HCEC 1CT (cell line): ENCODE data around the gene CDKAL1.

ENCODE experiments used
- DNase-seq: peaks from one replicate; pipeline ENCODE4 v3.0.0-alpha.2; 2017

The CDKAL1 gene

DNA sequence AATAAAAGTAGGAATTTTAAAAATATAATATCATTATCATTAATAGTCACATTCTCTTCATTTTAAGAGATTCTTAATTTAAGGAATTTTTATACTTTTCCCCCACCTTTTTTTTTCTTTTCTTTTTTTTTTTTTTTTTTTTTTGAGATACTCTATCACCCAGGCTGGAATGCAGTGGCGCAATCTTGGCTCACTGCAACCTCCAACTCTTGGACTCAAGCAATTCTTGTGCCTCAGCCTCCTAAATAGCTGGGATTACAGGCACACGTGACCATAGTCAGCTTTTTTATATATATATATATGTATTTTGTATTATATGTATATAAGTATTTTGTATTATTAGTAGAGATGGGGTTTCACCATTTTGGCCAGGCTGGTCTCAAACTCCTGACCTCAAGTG is 457.7 kb downstream of the CDKAL1 start:
- DNase-seq: no peak

DNA sequence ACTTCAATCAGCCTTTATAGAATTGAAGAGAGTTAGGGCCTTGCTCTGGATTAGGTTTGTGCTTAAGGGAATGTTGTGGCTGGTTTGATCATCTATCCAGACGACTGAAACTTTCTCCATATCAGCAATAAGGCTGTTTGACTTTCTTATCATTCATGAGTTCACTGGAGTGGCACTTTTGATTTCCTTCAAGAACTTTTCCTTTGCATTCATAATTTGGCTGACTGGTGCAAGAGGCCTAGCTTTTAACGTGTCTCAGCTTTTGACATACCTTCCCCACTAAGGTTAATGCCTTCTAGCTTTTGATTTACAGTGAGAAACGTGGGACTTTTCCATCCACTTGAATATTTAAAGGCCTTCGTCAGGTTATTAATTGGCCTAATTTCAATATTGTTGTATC is 461.8 kb downstream of the CDKAL1 start:
- DNase-seq: no peak

DNA sequence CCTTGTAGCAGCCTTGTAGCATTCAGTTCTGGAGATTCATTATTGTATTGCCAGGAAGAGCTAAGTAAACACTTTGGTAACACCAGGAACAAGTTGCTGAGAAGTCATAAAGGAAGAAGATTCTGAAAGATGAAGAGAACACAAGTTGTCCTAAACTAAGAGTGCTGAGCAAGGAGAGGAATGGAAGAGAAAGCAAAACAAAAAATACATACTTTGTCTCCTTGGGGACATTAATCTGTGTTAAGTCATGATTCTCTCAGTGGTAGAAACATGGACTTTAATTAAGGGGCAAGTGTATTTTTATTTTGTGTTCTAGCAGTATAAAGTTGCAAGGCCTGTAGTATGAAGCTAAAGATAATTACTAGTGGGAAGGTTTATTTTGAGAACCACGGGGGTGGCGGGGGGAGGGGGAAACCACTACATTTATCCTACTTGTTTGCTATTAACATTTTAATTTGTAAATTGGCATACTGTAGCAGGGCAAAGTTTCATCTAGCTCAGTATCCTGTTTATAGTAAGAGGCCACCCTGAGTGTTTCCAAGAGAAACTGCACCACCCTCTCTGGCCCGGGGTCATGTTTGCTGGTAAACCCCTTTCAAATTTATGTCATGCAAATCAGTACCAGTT is 463.0 kb downstream of the CDKAL1 start:
- DNase-seq: no peak

DNA sequence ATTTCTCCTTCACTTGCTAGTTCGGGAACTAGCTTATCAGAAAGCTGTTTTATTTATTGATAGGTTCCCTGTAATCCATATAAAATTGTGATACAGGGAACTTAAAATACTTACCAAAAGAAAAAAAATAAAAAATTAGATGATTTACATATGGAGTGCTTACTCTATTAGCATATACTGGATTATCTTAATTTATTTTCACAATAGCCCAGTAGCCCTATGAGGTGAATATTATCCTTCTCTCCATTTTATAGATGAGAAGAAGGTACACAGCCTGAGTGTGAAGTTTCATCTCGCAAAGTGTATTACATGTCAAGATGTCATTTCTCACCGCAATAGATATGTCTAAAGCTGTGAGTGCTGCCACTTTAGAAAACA is 463.5 kb downstream of the CDKAL1 start:
- no peak for DNase-seq

DNA sequence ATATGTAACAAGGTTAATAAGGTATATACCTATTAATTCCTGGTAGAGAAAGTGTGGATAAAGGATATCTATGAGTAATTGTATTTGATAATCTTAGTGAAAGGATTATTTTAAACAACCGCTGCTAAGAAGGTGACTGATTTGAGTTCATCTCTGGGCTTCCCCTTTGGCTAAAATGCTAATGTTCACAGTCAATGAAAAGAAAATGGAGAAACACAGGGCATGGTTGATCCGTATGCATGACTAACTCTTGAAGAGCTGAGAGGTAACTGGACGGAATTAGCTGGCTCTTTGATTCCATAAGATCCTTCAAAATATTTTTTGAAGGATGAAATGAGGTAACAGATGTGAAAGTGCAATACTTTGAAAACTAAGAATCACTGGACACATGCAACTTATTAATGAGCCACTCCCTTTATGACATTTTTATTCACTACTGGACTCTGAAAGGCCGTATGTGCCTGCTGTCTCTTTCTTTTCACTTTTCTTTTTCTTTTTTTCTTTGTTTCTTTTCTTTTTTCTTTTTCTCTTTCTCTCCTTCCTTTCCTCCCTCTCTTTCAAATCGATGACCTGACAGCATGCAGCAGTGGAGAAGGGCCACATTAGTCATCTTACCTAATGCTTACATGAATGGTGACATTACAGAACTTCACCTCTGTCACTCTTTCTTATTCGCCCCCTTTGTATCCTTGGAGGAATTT is 464.6 kb downstream of the CDKAL1 start:
- no peak for DNase-seq

DNA sequence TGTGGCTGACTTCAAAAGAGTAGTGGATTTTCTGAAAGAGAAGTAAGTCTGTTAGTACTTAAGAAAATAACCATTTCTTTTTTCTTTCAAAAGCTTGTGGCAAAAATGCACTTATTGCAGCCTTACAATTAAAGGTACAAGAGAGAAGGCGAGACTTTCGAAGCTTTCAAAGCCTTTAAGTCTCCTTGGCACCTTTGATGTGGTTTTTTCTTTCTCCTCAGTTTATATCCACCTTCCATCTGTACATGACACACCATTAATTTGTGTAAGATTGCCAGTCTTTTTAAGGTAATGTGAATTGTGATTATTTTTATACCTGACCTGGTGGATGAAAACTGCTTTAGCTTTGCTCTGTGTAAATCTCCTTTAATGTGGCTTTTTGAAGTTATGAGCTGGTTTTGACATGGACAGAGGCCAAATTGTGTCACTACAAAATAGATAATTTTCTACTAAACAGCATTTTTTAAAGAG is 466.1 kb downstream of the CDKAL1 start:
- no peak for DNase-seq

DNA sequence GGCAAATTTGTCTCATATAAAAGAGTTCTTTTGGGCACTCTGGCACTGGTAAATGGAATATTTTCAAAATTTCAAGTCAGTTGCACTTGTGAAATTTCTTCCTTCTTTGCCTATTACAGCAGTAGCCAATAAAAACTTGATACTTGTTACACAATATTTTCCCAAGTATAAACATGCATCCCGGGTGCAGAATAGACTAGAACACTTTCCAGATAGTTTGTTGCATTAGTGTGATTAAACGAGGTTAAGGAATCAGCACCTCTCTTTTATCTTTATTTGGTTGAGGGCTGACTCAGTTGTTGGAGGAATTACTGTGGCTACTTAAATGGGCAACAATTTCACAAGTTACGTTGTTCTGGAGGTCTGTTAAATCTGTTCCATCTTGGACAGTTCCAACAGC is 467.5 kb downstream of the CDKAL1 start:
- peak; percentile 20 for DNase-seq

DNA sequence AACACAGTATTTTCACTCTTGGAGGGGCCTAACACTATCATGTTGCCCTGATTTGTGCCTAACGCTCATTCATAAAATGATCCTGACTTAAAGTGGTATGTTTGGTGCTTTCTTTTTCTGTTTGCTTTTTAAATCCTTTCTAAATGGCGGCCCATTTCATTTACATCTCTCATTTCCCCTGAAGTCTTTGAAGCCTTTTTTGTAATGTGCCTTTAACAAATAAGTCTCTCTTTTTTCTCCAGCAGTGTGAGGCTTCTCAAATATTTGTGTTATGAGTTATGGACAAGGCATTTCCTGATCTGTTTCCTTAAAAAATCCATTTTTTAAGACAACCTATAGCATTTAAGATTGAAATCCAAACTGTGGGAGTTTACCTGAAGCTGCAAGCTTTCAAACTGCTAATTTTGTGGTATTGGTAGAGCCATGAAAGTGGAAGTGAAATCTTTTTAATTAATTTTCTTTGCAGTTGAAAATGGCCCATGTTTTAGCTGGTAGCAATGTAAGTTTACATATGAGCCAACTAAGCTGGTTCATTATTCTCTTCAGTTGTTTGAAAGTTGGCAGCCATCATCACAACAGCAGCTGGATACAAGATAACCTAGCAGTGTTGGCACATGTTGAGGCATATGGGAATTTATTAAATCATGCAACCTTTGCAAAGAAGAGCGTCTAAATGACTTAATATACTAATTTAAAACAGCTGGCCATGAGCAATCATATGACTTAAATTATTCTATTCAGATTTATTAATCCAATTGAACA is 469.7 kb downstream of the CDKAL1 start:
- DNase-seq: peak; percentile 79

DNA sequence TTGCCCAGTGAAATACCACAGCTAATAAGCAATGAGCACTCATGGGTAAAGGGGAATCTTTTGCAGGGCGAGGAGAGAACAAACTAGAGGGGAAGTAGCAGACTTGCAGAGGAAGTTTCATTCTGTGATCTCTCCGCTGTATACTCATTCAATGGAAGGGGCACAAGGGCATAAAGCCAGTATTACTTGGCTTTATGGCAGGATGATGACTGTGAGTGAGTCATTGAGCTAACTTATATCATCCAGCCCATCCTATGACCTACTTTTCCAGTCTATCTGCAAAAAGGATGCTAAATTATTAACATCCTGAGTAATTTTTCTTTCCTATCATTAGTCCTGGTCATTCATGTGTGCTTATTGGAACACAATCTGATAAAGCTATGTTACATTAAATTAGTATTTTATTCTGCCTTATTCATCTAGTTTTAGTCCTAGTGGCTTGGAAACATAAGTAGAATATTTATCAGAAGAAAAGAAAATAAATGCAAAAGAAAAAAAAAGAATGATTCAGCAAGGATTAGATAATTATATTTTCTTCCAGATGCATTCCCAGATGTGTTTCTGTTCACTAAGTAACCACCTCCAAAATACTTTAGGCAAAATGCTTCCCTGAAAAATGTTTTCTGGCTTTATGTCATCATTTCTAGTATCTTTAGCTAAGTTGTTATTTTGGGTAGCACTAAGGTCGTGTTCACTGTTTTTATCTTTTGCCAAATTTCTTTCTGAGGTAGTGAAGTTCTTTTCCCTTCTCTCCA is 471.7 kb downstream of the CDKAL1 start:
- DNase-seq: peak; percentile 92

DNA sequence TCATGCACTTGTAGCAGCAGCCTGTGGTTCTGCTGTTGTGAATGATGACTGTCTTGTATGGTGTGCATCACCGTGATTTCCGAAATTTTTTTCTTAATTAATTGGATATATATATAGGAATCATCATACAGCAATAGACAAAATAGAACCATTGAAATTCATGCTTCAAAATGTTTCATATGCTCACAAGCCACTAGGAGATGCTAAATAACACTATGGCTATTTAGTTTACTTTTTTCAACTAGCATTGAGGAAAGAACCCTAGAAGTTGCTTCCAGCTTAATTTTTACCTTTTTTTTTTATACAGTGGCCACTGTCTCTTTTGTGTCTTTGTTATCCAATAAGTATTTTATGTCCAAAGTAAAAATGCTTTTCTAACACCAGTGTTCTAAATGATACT is 485.4 kb downstream of the CDKAL1 start:
- DNase-seq: no peak

DNA sequence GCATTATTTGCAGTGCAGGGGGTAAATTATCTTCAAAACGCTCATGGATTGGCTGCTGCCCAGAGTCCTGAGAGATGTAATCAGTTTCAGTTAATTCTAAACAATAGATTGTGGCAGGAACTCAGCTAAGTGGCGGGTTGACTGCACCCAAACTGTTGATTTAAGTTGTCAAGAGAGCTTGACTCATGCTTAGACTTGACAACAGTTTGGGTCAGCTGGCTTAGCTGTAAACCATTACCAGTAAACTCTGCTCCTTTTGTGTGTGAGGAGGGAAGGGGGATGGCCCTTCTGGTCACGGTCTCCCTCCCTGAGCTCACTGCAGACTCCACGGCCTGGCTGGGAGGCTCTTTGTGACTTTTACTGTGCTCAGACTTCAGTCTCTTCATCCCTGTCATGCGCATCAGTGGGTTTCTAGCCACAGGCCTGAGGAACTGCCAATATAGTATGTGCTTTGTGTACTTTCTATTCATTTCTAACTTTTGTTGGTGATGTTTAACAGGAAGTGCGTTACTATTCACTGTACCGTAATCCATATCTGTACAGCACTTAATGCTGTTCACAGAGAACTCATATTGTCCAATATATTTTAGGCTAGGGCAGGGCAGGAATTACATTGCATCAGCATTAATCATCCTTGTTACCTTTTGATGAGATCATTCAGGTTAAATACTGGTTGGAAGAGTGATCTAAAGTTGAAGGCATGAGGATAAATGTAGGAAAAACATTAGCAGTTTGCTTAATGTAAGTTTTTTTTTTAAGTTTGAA is 488.3 kb downstream of the CDKAL1 start:
- DNase-seq: no peak

DNA sequence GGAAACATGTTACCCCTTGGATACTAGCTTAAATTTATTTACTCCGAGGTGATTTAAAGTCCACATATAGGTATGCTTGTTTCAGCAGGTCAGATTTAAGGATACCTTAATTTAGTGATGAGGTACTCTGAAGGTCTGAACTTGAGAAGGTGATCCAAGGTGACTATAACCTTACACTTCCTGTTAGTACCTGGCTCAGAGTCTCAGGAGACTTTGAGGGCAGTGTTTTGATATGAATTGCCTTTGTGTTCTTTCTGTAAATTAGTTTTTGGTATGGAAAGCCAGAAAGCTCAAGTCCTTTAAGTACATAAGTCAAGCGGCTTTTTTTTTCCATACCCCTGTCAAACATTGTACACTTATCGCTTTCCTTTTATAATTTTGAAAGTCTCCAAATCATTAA is 489.0 kb downstream of the CDKAL1 start:
- no peak for DNase-seq

DNA sequence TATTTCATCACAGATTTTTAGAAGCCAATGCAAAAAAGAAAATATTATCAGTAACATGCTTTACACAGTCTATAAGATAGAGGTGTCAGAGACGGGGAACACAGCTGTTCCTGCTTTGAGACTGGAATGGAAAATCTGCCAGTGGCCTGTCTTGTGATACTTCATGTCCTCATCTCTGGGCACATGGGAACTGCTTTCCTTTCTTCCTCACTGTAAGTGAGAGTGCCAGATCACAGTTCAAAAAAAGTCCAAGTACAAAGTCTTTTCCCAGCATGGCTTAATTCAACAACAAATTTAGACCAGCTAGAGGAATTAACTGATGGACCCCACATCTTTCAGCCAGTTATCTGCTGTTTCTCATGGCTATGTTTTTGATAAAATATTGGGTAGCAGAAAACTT is 490.4 kb downstream of the CDKAL1 start:
- no peak for DNase-seq

DNA sequence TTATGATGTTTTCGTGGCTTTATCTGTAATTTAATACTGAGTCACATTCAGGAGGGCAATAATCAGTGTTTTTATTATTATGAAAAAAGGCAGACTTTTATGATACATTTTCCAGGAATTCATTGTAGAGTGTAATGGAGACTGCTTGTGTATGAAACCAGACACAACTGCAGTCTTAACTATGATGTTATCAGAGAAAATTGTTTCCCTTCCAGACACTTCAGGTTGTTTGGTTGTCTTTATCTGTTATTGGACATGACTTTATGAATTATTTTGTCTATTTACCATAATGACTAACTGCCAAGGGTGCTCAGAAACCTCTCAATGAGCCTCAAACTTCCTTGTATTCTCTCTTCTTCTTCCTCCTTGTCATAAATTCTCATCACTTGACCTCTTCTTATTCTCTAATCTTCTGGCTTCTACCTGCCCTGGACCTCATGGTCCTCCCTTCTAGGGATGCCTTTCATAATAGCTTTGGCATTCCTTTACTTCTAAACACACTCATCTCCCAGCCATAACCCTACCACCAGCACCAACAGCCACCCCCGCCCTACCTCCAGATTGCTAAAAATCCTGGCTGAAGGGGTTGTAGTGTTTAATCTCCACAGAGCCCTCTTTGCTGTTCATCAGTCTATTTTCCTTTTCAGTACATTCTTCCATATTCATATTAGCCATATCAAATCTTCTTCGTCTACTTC is 492.5 kb downstream of the CDKAL1 start:
- DNase-seq: peak; percentile 53

DNA sequence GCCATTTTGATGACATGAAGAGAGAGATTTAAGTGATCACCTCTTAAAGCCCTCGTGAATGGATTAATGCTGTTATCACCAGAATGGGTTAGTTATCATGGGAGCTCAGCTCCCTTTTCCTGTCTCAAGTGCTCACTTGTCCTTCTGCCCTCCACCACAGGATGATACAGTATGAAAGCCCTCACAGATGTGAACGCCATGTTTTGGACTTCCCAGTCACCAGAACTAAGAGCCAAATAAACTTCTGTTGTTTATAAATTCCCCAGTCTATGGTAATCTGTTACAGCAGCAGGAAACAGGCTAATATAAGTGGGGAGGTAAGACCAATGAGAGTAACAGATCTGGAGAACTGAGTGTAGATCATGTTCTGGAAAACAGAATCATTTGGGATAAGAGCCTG is 493.2 kb downstream of the CDKAL1 start:
- no peak for DNase-seq

DNA sequence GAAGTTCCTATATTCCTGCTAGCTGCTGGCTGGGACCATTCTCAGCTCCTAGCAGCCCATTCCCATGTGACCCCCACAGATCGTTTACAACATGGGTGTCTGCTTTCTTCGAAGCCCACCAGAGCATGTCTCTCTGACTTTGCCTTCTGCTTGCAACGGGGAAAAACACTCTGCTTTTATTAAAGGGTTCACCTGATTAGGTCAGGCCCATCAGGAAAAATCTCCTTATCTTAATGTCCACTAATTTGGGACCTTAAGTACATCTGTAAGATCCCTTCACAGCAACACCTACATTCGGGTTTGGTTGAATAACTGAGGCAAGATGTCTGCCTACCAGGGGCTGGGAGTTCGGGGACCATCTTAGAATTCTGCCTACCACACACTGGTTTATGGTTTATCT is 496.9 kb downstream of the CDKAL1 start:
- no peak for DNase-seq

DNA sequence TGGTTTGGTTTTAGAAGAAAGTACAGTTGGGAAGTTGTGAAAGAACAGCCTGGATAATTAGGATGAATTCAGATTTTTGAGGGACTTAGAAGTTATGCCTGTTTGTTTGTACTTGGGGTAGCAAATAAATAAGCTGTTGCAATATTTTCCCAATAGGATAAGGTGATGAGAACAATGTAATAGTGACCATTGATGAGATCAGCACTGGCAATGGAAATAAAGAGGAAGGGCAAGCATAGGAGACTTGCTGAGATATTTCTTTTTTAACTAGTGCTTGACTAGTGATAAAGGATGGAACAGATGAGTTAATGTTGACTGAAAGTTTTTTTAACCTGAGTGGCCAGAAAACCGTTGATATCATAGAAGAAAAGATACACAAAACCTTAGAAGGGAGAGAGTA is 498.8 kb downstream of the CDKAL1 start:
- no peak for DNase-seq

DNA sequence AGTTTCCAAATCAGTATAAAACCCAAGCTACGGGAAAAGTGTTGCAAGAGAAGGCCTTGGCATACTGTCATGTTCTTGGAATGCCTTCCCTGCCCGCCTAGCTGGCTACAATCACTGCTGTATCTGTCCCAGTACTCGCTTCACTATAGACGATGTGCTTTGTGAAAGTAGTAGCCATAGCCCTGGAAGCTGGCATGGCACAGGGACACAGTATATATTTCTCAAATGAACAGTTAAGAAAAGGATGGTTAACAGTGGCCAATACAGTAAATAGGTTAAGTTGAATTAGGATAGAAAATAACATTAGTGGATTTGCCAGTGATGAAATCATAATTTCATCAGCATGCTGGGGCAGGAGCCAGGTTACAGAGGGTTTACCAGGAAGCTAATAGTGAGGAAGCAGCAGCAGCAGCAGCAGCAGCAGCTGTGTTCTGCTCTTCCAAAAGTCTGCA is 499.3 kb downstream of the CDKAL1 start:
- DNase-seq: peak; percentile 88

DNA sequence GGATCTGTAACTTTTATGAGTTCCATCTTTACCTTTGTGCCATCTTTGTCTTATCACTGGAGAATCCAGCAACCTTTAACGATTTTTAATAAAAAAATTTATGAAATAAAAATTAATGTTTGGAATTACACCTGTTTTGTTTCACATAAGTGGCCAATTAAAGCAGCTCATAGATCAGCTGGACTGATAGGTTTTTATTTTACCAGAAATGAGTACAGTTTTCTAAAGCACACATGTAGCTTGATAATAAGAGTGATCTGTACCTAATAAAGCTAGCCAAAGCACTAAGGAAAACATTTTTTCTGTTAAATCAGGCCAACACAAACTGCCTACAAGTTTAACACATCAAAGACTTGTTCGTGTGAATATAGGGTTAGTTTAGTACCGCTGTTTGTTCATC is 500.1 kb downstream of the CDKAL1 start:
- DNase-seq: no peak

DNA sequence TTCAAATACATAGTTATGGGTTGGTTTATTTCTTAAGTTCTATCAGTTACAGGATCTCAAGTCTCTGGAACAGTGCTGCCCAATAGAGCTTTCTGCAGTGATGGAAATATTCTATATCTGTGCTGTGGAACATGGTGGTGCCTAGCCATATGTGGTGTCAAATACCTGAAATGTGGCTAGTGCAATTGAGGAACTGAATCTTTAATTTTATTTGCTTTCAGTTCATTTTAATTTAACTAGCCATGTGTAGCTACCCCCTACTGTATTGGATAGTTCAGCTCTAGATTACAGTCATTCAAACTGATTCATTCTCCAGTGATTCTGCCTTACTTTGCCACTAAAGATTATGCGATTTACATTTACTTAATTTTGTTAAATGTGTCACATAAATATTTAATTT is 503.2 kb downstream of the CDKAL1 start:
- no peak for DNase-seq

DNA sequence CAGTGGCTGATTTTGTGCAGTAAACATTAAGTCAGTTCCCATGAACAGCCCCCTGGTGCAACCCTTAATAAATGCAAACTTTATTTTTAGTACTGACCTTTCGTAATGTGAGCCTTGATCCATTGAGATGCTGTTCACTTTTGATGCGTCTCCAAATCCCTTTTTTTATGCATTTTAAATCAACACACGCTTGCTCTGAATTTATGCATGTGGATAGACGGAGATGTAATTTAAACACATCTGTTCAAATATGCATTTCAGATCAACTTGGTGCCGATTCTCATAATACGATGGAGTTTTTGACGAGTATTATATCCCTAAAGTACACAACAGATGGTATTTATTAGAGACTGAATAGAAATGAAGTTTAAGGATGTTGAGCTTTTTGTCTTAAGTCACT is 505.7 kb downstream of the CDKAL1 start:
- DNase-seq: no peak

DNA sequence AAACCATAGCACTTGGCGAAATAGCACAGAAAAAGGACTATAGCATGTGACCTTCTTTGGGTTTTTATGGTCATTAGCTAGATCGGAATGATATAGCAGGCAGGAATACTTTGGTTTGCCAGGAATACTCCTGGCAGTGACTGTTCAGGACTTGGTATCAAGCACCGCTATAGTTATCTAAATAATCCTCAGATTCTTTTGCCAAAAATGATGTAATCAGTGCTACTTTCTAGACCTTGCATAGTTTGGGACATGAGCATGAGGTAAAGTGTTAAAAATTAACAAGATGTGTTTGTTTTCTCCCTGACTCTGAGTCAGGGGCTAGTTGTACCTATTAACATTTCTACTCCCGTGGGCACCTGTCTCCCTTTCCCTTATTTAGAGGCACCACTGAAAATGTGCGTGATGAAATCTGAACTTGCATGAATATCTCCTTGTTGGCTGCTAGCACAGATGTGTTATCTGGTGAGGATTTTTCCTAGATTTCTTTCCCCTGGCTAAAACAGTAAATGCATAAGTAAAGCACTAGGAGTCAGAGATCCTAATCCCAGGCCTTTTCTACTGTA is 511.0 kb downstream of the CDKAL1 start:
- DNase-seq: no peak
